ENCODE results near the gene PIK3CB.
A peak's percentile ranks its signal among the peaks of the same experiment; 100 is the strongest.

PIK3CB gene

GRCh38 chr3:138705675-138706074, 129.1 kb downstream of the PIK3CB start:
- no peak overlapping the region for H3K27ac ChIP-seq
- no peak for TF ChIP-seq ZFX (IDR thresholded peaks at IDR 0.05; ENCODE audit: borderline replicate concordance)
- TF ChIP-seq, protein P1, sequence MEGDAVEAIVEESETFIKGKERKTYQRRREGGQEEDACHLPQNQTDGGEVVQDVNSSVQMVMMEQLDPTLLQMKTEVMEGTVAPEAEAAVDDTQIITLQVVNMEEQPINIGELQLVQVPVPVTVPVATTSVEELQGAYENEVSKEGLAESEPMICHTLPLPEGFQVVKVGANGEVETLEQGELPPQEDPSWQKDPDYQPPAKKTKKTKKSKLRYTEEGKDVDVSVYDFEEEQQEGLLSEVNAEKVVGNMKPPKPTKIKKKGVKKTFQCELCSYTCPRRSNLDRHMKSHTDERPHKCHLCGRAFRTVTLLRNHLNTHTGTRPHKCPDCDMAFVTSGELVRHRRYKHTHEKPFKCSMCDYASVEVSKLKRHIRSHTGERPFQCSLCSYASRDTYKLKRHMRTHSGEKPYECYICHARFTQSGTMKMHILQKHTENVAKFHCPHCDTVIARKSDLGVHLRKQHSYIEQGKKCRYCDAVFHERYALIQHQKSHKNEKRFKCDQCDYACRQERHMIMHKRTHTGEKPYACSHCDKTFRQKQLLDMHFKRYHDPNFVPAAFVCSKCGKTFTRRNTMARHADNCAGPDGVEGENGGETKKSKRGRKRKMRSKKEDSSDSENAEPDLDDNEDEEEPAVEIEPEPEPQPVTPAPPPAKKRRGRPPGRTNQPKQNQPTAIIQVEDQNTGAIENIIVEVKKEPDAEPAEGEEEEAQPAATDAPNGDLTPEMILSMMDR (IDR thresholded peaks at IDR 0.05) = no peak

DNA sequence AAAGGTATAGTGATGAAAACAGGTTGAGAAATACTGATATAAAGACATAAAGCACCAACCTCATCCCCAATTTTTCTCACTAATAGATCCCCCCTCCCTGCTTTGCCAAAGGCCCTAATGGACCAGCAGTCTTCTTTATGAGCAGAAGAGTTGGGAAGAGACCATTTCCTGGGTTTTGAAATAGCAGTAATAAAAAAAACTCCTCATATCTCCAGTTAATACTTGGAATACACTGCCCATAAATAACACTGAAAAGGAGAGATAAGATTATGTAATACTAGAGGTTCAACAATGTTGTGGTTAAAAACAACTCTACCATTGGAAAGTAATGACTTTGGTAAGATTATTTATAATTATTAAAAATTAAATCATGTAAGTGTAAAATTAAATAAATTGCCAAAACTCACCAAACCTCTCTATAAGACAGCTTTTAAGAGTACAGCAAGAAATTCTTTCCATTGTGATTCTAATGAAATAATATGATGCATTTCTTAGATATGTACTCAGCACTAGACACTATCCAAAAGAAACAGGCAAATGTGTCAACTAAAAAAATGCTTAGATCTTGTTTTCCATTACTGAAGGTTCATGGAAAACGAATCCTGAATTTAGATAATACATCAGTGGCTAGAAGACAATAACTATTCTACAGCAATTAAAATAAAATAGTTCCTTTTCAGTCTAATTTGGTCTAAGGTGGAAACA, 137.9 kb downstream of the PIK3CB start:
- no peak overlapping the region for H3K27ac ChIP-seq
- TF ChIP-seq ZFX (IDR thresholded peaks at IDR 0.05; ENCODE audit: borderline replicate concordance) = no peak
- TF ChIP-seq, protein P1 (IDR thresholded peaks at IDR 0.05) = no peak

DNA sequence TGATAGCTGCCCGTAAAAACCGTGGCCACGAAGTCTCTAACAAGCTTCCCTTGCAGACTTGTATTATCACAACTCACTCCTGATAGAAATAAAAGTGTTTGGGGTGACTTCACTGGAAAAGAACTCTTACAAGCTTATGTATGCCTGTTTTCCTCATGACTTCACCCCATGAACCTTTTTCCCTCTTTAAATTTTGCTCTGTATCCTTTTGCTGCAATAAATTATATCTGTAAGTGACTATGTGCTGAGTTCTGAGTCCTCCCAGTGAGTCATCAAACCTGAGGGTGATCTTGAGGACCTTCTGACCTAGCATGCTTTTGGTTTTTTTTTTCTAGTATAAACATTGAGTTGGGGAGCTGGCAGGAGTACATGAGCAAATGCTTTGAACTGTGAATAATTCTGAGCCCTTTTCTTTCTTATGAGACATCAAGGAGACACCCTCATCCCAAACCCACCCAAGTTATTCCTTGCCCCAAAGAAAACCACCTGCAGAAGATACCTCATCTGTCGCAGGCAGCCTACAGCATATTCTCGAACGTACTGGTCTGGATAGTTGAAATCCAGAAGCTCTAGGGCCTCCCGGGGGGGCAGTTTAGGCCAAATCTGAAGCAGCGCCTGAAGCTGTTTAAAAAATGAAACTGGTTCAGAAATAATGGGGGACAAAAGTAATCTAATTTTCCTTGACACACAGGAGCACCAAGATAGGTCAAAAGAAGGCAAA, 140.3 kb downstream of the PIK3CB start:
- TF ChIP-seq, protein P1 (IDR thresholded peaks at IDR 0.05) = no peak
- TF ChIP-seq ZFX (IDR thresholded peaks at IDR 0.05; ENCODE audit: borderline replicate concordance) = no peak
- no peak overlapping the region for H3K27ac ChIP-seq

DNA sequence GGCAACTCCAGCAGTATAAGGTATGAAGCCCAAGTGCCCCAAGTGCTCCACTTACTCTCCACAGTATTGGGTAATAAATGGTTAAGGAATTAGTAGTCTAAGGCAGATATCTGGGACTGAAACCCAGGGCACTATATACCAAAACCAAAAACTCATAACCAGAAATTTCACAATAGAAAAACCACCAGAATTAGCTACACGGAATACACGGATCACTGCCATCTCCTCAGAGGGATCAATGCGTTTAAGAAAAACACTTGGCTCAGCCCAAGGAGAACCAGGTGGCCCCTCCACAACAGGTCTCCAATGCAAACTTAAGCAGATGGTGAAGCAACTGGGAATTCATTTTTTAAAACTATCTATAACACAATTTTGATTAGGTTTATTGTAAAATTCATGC, 142.6 kb downstream of the PIK3CB start:
- no peak for TF ChIP-seq ZFX (IDR thresholded peaks at IDR 0.05; ENCODE audit: borderline replicate concordance)
- TF ChIP-seq, protein P1 (IDR thresholded peaks at IDR 0.05) = no peak
- H3K27ac ChIP-seq = no peak overlapping the region

- no peak for TF ChIP-seq ZFX (IDR thresholded peaks at IDR 0.05; ENCODE audit: borderline replicate concordance)
- TF ChIP-seq, protein P1 (IDR thresholded peaks at IDR 0.05) = no peak
- H3K27ac ChIP-seq = no peak overlapping the region
Observed at GRCh38 chr3:138691351-138691750, 143.4 kb downstream of the PIK3CB start.

- TF ChIP-seq ZFX (IDR thresholded peaks at IDR 0.05; ENCODE audit: borderline replicate concordance) = no peak
- TF ChIP-seq, protein P1 (IDR thresholded peaks at IDR 0.05) = no peak
- H3K27ac ChIP-seq = no peak overlapping the region
Observed at GRCh38 chr3:138690036-138690435, 144.7 kb downstream of the PIK3CB start.

DNA sequence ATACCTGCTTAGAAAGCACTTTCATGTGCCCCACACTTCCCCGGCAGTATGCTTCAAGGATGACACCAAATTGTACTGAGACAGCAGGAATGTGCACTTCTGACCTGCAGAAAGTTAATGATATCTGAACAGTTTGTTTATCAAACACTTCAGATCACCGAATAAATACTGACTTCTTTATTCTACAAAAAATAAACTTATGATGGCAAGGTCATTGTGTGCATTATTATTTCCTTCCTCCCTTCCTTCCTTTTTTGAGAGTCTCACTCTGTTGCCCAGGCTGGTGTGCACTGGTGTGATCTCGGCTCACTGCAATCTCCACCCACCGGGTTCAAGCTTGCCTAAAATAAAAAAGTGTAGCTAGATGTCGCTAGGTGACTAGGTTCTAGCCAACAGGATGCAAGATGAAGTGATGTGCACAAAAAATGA, 145.8 kb downstream of the PIK3CB start:
- peak overlapping the region; percentile 17; the same call in 1 of the 2 replicates for H3K27ac ChIP-seq
- TF ChIP-seq, protein P1 (IDR thresholded peaks at IDR 0.05) = no peak
- no peak for TF ChIP-seq ZFX (IDR thresholded peaks at IDR 0.05; ENCODE audit: borderline replicate concordance)

Measured in 22Rv1 (cell line).